Upper lobe of left lung (tissue), 6 donors: Measurements from ENCODE around the gene CYTH3. TPM values are rescaled to one million over a fixed set of nuclear protein-coding genes. Genes with fewer than 3 reads are reported as not detected.
A peak's percentile ranks its signal among the peaks of the same experiment; 100 is the strongest.

Source experiments
- ATAC-seq, 2 donors: fragments of 200-7000 bp; cut with Tn5 transposase; one replicate each; pipeline ENCODE4 v1.9.1; 2022; ENCODE audit warnings: mild to moderate bottlenecking in 2 of 2, moderate library complexity in 2 of 2; ENCODE audit not compliant: low FRiP score in 2 of 2
- DNase-seq, 2 donors: peaks; one replicate each; pipeline ENCODE4 v3.0.0-alpha.2; 2019 to 2020
- H3K27ac ChIP-seq, 4 donors: fragments of 200-600 bp; sonication (generic); one replicate each; pipeline ENCODE4 v1.5.1; 2016 to 2019
- H3K27me3 ChIP-seq, 4 donors: fragments of 200-600 bp; sonication (generic); one replicate each; pipeline ENCODE4 v1.5.1; 2017 to 2019
- H3K36me3 ChIP-seq, 4 donors: fragments of 200-600 bp; sonication (generic); one replicate each; pipeline ENCODE4 v1.5.1; 2016 to 2019
- H3K4me1 ChIP-seq, 4 donors: fragments of 200-600 bp; sonication (generic); one replicate each; pipeline ENCODE4 v1.5.1; 2018 to 2019
- H3K4me3 ChIP-seq, 4 donors: fragments of 200-600 bp; sonication (generic); one replicate each; pipeline ENCODE4 v1.5.1; 2017 to 2019; ENCODE audit warnings: mild to moderate bottlenecking in 2 of 4, moderate library complexity in 1 of 4
- H3K9me3 ChIP-seq, 4 donors: fragments of 200-600 bp; sonication (generic); one replicate each; pipeline ENCODE4 v1.5.1; 2018 to 2019
- EP300 ChIP-seq, 4 donors: sonication (generic); formaldehyde crosslinking; IDR thresholded peaks; one replicate each; pipeline ENCODE4 v1.5.1; 2017; ENCODE audit warnings: antibody characterized with exemption in 4 of 4, control low read depth in 2 of 4
- POLR2A ChIP-seq, 4 donors: fragments of 450-650 bp; IDR thresholded peaks; one replicate each; pipeline ENCODE4 v1.5.1; 2016 to 2017; ENCODE audit warnings: antibody characterized with exemption in 4 of 4, mild to moderate bottlenecking in 2 of 4
- POLR2AphosphoS5 ChIP-seq, 2 donors: sonication (generic); formaldehyde crosslinking; IDR thresholded peaks; one replicate each; pipeline ENCODE4 v1.5.1; 2017; ENCODE audit warnings: antibody characterized with exemption in 2 of 2
- WGBS, 2 donors: methylation state at CpG; one replicate each; pipeline ENCODE4 v1.1.5; 2017 to 2018; 5-methylcytosine and 5-hydroxymethylcytosine counted together
- total RNA-seq, 6 donors: library from RNA; depleted of rRNA in 4 of 6; stranded (reverse); fragments of >200 nt in 4 of 6; gene quantifications; one replicate each; pipeline versions ENCODE4 v1.1.0 to v1.2.1, GENCODE V29; 2016 to 2021
- TF ChIP-seq, protein P1 (sequence below), 6 experiments: fragments of 450-650 bp in 4 of 6; fragments of 200-600 bp in 2 of 6; sonication (generic) in 2 of 6; IDR thresholded peaks; one replicate each; pipeline ENCODE4 v1.5.1; 2016 to 2019; ENCODE audit warnings: antibody characterized with exemption in 6 of 6
- donor health status: DM: no; HTN: no; CAD: no; lungs with moderate emphysema.
- donor health status: DM: no; HTN: yes; CAD: no; lungs with severe emphysema.

CYTH3 gene
- total RNA-seq, 6 donors from 2014 or later, result 24.2 to 76.5 (median 32.9) TPM

DNA sequence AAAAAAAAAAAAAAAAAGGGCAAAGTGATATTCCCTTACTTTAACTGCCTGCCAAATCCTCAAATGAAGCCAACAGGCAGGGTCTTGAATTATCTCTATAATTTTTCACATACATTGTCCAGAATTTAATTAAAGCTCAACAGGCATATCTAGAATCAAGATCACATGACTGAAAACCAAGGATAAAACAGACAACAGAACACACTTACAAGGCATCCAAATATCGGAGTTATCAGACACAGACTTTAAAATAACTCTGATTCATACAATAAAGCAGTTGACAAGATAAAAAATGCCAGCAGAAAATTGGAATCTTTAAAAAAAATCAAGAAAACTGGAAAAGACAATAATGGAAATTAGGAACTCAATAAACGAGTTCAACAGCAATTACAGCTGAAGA, 10.7 kb downstream of the CYTH3 start:
- Histone ChIP-seq H3K27ac (peak overlapping the region in 1 of 4 donors; percentile 67), H3K4me1 (peaks cover 13 to 34% (median 22%) of the 10 kb centered on the region in 4 donors)
- 79 to 88% methylated on average over 2 of the region's 2 CpGs for WGBS, 2 donors

DNA sequence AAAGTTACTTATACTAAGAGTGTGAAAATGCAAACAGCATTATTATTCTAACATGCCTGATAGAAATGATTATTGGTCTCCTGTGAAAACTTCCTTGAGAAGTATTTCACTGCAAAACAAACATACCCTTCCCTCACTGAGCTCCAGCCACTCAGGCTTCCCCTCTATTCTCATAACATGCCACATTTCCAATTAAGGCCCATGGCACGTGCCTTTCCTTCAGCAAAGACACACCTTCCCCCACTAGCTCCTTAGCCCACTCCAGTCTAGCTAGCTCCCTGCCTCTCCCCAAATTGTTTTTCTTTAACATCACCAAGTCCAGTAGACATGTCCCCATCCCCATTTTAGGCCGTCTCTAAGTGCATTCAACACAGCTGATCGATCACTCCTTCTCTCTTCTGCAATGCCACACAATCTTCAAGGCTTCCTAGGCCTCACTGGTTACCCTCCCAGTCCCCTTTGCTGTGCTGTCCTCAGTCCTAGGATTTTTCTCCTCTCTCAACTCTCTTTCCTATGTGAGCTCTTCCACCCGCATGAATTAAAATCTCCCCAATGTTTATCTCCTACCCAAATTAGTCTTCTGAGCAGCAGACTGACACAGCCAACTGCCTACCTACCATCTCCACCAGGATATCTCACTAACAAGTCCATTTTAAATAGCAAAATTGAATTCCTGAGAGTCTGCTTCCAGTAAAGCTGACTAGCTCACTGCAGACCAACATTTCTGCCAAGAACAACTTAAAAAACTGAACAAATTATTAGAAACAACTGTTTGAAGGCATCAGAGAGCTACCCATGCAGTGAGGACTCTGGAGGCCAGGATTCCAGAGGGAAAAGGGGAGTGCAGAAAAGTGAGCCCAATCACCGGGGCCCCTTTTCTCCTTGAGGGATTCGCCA, 11.9 kb downstream of the CYTH3 start:
- 76 to 79% methylated on average over 6 of the region's 6 CpGs for WGBS, 2 donors
- H3K27ac ChIP-seq, result peak overlapping the region; percentile 15 to 67 (median 33)
- no peak overlapping the region for H3K4me3 ChIP-seq
- DNase-seq (no peak), ATAC-seq (no peak)
- H3K27me3 ChIP-seq, result no peaks in the 10 kb centered on the region
- H3K9me3 ChIP-seq, result no peaks in the 10 kb centered on the region
- H3K4me1 ChIP-seq, result peaks cover 17 to 42% (median 24%) of the 10 kb centered on the region in 4 donors
- H3K36me3 ChIP-seq, result no peaks in the 10 kb centered on the region
- TF ChIP-seq EP300 (IDR thresholded peaks at IDR 0.05), result no peak
- no peak for TF ChIP-seq POLR2AphosphoS5 (IDR thresholded peaks at IDR 0.05)
- TF ChIP-seq, protein P1, sequence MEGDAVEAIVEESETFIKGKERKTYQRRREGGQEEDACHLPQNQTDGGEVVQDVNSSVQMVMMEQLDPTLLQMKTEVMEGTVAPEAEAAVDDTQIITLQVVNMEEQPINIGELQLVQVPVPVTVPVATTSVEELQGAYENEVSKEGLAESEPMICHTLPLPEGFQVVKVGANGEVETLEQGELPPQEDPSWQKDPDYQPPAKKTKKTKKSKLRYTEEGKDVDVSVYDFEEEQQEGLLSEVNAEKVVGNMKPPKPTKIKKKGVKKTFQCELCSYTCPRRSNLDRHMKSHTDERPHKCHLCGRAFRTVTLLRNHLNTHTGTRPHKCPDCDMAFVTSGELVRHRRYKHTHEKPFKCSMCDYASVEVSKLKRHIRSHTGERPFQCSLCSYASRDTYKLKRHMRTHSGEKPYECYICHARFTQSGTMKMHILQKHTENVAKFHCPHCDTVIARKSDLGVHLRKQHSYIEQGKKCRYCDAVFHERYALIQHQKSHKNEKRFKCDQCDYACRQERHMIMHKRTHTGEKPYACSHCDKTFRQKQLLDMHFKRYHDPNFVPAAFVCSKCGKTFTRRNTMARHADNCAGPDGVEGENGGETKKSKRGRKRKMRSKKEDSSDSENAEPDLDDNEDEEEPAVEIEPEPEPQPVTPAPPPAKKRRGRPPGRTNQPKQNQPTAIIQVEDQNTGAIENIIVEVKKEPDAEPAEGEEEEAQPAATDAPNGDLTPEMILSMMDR (IDR thresholded peaks at IDR 0.05), result no peak
- no peak for TF ChIP-seq POLR2A (IDR thresholded peaks at IDR 0.05)

More for the DNA sequence above, 10.7 kb downstream of the CYTH3 start:
- TF ChIP-seq, protein P1 (IDR thresholded peaks at IDR 0.05), result no peak
- no peak for TF ChIP-seq POLR2AphosphoS5 (IDR thresholded peaks at IDR 0.05)
- TF ChIP-seq EP300 (IDR thresholded peaks at IDR 0.05), result no peak
- TF ChIP-seq POLR2A (IDR thresholded peaks at IDR 0.05), result no peak
- Histone ChIP-seq H3K27me3 (no peaks in the 10 kb centered on the region), H3K4me3 (no peak overlapping the region), H3K36me3 (no peaks in the 10 kb centered on the region), H3K9me3 (no peaks in the 10 kb centered on the region)
- ATAC-seq, result no peak
- no peak for DNase-seq

DNA sequence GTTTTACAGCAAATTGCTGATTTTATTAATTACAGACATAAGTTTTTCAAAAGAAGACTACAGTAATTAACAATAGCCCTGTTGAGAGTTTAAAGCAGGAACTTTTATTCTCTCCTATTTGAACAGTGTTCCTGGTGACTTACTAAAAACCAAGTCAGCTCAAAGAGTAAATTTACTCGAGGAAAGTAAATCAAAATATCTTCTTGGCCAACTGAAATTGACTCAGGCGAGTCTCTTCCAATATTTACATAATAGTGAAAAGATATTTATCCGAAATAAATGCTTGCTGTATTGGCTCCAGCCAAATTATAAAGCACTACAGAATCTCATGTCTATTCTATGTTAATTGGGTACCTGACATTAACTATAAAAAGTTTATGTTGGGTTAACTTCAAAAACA, 13.2 kb downstream of the CYTH3 start:
- H3K4me1 ChIP-seq, result peaks cover 17 to 42% (median 24%) of the 10 kb centered on the region in 4 donors
- ATAC-seq (no peak), DNase-seq (no peak)
- no peaks in the 10 kb centered on the region for H3K27me3 ChIP-seq
- TF ChIP-seq, protein P1 (IDR thresholded peaks at IDR 0.05), result no peak
- TF ChIP-seq POLR2AphosphoS5 (IDR thresholded peaks at IDR 0.05), result no peak
- TF ChIP-seq EP300 (IDR thresholded peaks at IDR 0.05), result no peak
- H3K36me3 ChIP-seq, result no peaks in the 10 kb centered on the region
- no peaks in the 10 kb centered on the region for H3K9me3 ChIP-seq
- WGBS, 2 donors, result 38 to 47% methylated on average over 3 of the region's 3 CpGs
- H3K27ac ChIP-seq, result peak overlapping the region in 3 of 4 donors; percentile 19 to 64 (median 27)
- H3K4me3 ChIP-seq, result no peak overlapping the region

DNA sequence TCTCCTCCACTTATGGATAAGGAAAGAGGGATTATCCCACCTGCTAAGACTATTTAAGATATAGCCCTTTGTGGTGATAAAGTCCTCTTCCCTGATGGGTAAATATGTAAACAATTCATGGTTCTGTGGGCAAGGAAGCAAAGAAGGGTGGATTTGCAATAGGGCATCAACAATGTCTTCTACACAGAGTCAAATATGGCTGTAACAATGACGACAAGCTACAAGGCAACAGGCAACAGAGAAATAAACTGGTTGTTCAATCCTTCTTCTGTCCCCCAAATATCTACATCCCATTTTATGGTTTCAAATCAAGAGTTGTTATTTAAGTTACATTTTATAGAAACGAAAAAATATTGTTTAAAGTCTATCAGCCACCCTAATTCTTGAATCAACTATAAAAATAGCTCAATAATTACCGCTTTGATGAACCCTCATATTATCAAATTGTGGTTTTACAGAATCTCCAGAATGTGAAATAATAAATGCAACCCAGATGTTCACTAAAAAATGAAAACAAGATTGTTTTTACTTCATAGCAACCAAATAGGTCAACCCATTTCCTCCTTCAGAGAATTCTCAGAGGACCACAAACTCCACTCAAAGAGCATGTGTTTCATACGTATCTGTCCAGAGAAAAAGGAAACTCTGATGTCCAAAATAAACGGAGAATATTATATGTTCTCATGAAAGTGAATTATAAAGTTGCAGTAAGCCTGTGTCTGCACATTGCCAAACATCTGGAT, 13.8 kb downstream of the CYTH3 start:
- DNase-seq, result no peak
- no peaks in the 10 kb centered on the region for H3K9me3 ChIP-seq
- peaks cover 17 to 42% (median 24%) of the 10 kb centered on the region in 4 donors for H3K4me1 ChIP-seq
- H3K27me3 ChIP-seq, result no peaks in the 10 kb centered on the region
- H3K4me3 ChIP-seq, result no peak overlapping the region
- WGBS, 2 donors, result 55 to 56% methylated on average over 5 of the region's 5 CpGs
- no peaks in the 10 kb centered on the region for H3K36me3 ChIP-seq
- TF ChIP-seq EP300 (IDR thresholded peaks at IDR 0.05) (no peak), POLR2A (IDR thresholded peaks at IDR 0.05) (no peak), POLR2AphosphoS5 (IDR thresholded peaks at IDR 0.05) (no peak)
- TF ChIP-seq, protein P1 (IDR thresholded peaks at IDR 0.05), result no peak
- peak overlapping the region; percentile 19 to 64 (median 32) for H3K27ac ChIP-seq
- peak in 1 of 2 donors; percentile 74 for ATAC-seq
